CD4-positive, alpha-beta T cell treated with Interleukin-4 for 4 hours (primary cell): ENCODE data around the gene VKORC1.

Experiments
- DNase-seq: peaks from one replicate; pipeline ENCODE4 v3.0.0-alpha.2; 2020

Gene VKORC1

GRCh38 chr16:31129568-31130335, 35.2 kb upstream of the VKORC1 start:
- DNase-seq, result no peak

GRCh38 chr16:31128711-31129567, 34.3 kb upstream of the VKORC1 start:
- DNase-seq, result peak; percentile 22

- DNase-seq, result no peak
Observed at GRCh38 chr16:31127182-31127581, 32.6 kb upstream of the VKORC1 start.

GRCh38 chr16:31125844-31126243, 31.2 kb upstream of the VKORC1 start:
- DNase-seq, result no peak

GRCh38 chr16:31120129-31120528, 25.5 kb upstream of the VKORC1 start:
- DNase-seq, result no peak

- no peak for DNase-seq
Observed at GRCh38 chr16:31118223-31119155, 23.9 kb upstream of the VKORC1 start.

GRCh38 chr16:31117384-31118222, 23.0 kb upstream of the VKORC1 start, which contains the start of gene KAT8:
TSS of gene KAT8 (plus strand) at chr16:31117664. CDS start at chr16:31117682, 18 bp downstream.
- DNase-seq, result peak; percentile 96

- DNase-seq, result no peak
Observed at GRCh38 chr16:31114468-31114867, 19.9 kb upstream of the VKORC1 start.

GRCh38 chr16:31113121-31114120, 18.8 kb upstream of the VKORC1 start:
- DNase-seq, result peak; percentile 16

- no peak for DNase-seq
Observed at GRCh38 chr16:31112711-31113110, 18.1 kb upstream of the VKORC1 start.

- DNase-seq, result no peak
Observed at GRCh38 chr16:31111881-31112466, 17.4 kb upstream of the VKORC1 start.

GRCh38 chr16:31110106-31111034, 15.8 kb upstream of the VKORC1 start:
- DNase-seq, result no peak

- DNase-seq, result no peak
Observed at GRCh38 chr16:31109622-31110021, 15.0 kb upstream of the VKORC1 start.

- no peak for DNase-seq
Observed at GRCh38 chr16:31108794-31109558, 14.4 kb upstream of the VKORC1 start.

- DNase-seq, result peak; percentile 47
Observed at GRCh38 chr16:31108035-31108793, 13.6 kb upstream of the VKORC1 start, which contains the start of gene BCKDK. TSS of gene BCKDK (plus strand) at chr16:31108386. CDS start at chr16:31109224, 838 bp downstream.

- DNase-seq, result no peak
Observed at GRCh38 chr16:31107465-31107867, 12.9 kb upstream of the VKORC1 start.
